Fibroblast of lung (primary cell): ENCODE results near the gene FBXO3.

Experiments used
- CTCF ChIP-seq, 2 donors: IDR thresholded peaks in 1 of 2; conservative IDR thresholded peaks in 1 of 2; 1 replicate in 1 of 2; 2 replicates in 1 of 2; pipeline ENCODE4 v1.5.1; 2011 to 2012; ENCODE audit warnings: low read length in 2 of 2, control low read depth in 1 of 2, inconsistent platforms in 1 of 2, low read depth in 1 of 2, mild to moderate bottlenecking in 1 of 2
- EZH2 ChIP-seq: IDR thresholded peaks from 2 replicates; pipeline ENCODE4 v1.5.1; 2012; ENCODE audit warnings: low read length, control low read depth, mild to moderate bottlenecking; ENCODE audit errors: missing control alignments

DNA sequence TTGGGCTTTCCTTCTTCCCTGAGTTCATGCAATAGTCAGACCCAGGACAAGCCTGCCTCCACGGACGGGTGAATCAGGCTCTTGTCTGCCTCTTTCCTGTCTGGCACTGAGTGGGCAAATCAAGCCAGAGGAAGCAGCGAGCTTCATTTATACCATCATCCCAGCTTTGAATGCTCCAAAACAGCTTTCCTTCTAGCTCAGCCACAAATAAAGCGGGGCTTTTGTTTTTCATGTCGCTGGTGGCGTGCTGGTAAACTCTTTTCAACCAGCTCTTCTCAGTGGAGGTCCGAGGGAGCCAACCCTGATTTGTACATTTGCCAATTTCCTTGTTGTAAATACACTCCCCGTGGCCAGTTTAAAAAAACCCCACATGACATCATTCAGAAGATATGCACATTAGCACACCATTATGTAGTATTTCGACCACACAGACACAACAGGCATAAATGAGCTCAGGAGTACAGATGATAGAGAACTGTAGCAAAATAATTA, 82.3 kb downstream of the FBXO3 start:
- TF ChIP-seq CTCF (conservative IDR thresholded peaks at IDR 0.05 in 1 of 2, IDR thresholded peaks at IDR 0.05 in 1 of 2; ENCODE audit: low read depth in 1 of 2, low read length in 2 of 2) (no peak), EZH2 (no peak)
